Neural progenitor cell (in vitro differentiated cells): ENCODE measurements around the gene ARFGAP3.

ENCODE experiments used
- EZH2 ChIP-seq: fragments of 200-600 bp; sonication (generic); IDR thresholded peaks from 2 replicates; pipeline ENCODE4 v1.6.1; 2017; ENCODE audit warnings: antibody characterized with exemption, mild to moderate bottlenecking, moderate library complexity
- TF ChIP-seq, protein P1 (sequence below): fragments of 200-600 bp; sonication (generic); IDR thresholded peaks from 2 replicates; pipeline ENCODE4 v1.5.1; 2017; ENCODE audit warnings: antibody characterized with exemption, mild to moderate bottlenecking

DNA sequence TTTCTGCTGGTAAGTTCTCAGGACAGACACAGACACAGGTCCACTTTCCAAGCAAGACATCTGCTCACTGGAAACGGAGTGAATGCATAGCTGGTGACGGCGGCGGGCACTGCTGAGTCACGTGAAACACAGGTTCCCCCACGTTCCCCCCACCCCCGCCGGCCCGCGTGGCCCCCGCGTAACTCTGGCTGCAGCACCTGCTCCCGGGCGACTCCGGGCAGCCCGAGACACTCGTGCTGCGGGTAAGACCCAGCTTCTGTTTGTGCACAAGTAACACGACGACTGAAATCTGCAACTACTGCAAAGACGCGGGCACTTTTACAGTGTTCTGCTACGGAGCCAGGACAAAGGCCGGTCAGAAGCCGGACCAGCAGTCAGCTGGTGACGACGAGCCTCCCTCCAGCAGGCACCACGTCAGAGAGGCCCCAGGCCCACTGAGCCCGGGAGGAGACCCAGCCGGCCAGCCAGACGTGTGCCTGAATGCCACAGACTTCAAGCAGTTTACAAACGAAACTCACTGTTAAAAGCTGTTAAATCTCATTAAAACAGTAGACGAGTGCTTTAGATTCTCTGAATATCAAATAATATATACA, 12.9 kb upstream of the ARFGAP3 start:
- TF ChIP-seq, protein P1, sequence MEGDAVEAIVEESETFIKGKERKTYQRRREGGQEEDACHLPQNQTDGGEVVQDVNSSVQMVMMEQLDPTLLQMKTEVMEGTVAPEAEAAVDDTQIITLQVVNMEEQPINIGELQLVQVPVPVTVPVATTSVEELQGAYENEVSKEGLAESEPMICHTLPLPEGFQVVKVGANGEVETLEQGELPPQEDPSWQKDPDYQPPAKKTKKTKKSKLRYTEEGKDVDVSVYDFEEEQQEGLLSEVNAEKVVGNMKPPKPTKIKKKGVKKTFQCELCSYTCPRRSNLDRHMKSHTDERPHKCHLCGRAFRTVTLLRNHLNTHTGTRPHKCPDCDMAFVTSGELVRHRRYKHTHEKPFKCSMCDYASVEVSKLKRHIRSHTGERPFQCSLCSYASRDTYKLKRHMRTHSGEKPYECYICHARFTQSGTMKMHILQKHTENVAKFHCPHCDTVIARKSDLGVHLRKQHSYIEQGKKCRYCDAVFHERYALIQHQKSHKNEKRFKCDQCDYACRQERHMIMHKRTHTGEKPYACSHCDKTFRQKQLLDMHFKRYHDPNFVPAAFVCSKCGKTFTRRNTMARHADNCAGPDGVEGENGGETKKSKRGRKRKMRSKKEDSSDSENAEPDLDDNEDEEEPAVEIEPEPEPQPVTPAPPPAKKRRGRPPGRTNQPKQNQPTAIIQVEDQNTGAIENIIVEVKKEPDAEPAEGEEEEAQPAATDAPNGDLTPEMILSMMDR, result no peak
- TF ChIP-seq EZH2, result no peak
